Measurements from ENCODE around the gene UBXN6.

The UBXN6 gene

DNA sequence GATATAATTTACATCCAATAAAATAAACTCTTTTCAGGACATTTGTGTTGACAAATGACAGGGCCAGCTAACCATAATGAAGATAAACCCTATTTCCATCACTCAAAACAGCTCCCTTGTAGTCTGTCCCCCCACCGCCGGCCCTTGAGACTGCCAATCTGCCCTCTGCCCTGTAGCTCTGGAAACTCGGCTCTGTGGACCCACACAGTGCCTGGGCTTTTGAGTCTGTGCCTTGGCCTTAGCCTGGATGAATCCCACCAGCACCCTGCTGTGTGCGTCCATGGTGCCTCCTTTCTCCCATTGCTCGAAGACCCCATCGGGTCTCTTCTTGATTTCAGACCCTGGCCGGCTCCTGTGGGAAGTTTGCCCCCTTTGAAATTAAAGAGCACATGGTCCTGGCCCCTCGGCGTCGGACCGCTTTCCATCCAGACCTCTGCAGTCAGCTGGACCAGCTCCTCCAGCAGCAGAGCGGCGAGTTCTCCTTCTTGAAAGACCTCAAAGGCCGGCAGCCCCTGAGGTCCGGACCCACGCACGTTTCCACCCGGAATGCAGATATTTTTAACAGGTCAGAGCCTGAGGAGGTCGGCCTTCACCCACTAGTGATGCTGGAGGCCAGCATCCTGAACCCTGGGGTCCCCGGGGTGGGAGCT, 29.1 kb downstream of the UBXN6 start:
- Mint-ChIP-seq H3K9me3 (no peaks in the 10 kb centered on the region), H3K4me1 (ENCODE audit: low read depth) (peaks cover 3% of the 10 kb centered on the region), H3K36me3 (ENCODE audit: low read depth) (peaks cover 35% of the 10 kb centered on the region), H3K4me3 (no peak overlapping the region), H3K27ac (no peak overlapping the region), H3K27me3 (ENCODE audit: low read depth) (no peaks in the 10 kb centered on the region)

DNA sequence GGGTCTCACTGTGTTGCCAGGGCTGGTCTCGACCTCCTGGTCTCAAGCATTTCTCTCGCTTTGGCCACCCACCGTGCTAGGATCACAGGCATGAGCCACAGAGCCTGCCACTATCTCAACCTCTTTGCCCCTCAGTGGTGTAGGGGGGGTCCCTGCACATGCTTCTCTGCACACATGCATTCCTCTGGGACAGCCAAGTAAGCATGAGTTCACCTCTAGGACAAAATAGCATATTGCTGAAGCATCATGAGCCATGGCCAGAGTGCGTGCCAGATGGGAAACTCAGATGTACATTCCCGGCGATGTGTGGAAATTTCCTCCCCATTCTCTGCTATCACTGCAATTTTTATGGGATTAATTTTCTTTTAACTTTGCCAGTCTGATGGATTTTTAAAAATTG, 32.1 kb downstream of the UBXN6 start:
- Mint-ChIP-seq H3K4me3 (no peak overlapping the region), H3K9me3 (no peaks in the 10 kb centered on the region), H3K27me3 (ENCODE audit: low read depth) (no peaks in the 10 kb centered on the region), H3K4me1 (ENCODE audit: low read depth) (peaks cover 7% of the 10 kb centered on the region), H3K27ac (no peak overlapping the region), H3K36me3 (ENCODE audit: low read depth) (peaks cover 35% of the 10 kb centered on the region)

DNA sequence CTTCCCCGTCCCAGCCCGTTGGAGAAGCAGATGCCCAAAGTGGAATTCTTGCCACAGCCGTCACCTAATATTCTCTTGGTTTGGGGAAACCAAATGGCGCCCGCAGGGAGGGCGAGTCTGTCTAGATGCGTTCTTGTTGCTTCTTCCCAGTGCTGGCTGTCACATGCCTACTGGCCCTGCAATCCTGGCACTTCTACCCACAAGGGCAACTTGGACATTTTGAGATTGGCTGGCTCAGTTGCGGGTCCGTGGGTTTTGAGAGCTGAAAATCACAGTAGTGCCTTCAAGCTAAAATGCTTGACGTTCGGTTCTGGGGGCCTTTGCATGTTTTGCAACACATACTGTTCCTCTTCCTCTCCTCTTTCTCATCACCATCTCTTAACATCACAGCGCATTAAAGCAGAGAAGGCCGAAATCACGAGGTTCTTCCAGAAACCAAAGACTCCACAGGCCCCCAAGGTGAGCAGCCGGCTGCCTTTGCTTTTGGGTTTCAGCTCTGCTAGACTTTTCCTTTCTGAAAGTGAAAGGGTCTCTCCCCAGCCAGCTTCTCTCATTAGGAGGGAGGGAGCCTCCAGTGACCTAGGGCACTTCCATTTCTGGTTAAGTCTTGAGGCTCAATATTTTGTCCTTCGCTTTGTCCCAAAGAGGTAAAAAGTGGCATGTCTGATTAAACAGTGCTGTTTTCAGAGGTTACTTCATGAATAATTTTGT, 34.0 kb downstream of the UBXN6 start:
- Mint-ChIP-seq H3K9me3 (no peaks in the 10 kb centered on the region), H3K36me3 (ENCODE audit: low read depth) (peaks cover 23% of the 10 kb centered on the region), H3K4me3 (no peak overlapping the region), H3K27ac (no peak overlapping the region), H3K4me1 (ENCODE audit: low read depth) (peaks cover 4% of the 10 kb centered on the region), H3K27me3 (ENCODE audit: low read depth) (no peaks in the 10 kb centered on the region)

DNA sequence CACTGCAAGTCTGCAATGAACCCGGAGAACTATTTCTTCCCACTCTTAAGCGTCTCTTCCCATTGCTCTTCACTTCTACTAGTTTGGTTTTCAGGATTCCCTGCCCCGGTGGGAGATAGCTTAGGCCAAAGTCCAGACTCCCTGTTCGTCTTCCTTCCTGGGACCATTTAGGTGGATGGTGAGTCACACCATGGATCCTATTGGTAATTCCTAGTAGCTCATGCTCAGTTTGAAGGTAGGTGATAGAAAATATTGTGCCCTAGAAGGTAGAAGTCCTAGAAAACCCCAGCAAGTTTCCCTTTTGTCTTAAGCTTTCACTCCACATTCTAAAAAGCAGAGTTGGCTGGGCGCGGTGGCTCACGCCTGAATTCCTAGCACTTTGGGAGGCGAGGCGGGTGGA, 41.3 kb downstream of the UBXN6 start:
- no peak overlapping the region for H3K4me3 Mint-ChIP-seq
- no peaks in the 10 kb centered on the region for H3K27me3 Mint-ChIP-seq (ENCODE audit: low read depth)
- peaks cover 5% of the 10 kb centered on the region for H3K36me3 Mint-ChIP-seq (ENCODE audit: low read depth)
- H3K27ac Mint-ChIP-seq: no peak overlapping the region
- H3K9me3 Mint-ChIP-seq: no peaks in the 10 kb centered on the region
- H3K4me1 Mint-ChIP-seq (ENCODE audit: low read depth): peaks cover 3% of the 10 kb centered on the region

DNA sequence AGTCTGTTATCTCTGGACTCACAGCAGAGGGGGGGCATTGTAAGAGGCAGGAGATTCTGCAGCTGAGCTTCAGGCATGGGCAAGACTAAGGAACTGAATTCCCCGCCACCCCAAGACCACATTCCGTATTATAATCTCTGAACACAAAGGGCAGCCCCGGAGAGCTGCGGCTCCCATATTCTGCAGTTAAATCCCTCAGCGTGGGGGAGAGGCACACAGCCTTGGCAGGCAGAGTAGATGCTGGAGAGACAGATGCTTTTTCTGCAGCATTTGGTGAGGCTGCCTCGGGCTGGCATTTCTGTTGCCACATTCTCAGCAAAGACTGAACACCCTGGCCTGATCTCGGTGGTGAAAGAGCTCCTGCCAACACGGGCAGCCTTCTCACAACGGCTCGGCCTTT, 42.2 kb downstream of the UBXN6 start:
- Mint-ChIP-seq H3K4me3 (no peak overlapping the region), H3K4me1 (ENCODE audit: low read depth) (peaks cover 3% of the 10 kb centered on the region), H3K27me3 (ENCODE audit: low read depth) (no peaks in the 10 kb centered on the region), H3K36me3 (ENCODE audit: low read depth) (peaks cover 5% of the 10 kb centered on the region), H3K27ac (no peak overlapping the region), H3K9me3 (no peaks in the 10 kb centered on the region)

DNA sequence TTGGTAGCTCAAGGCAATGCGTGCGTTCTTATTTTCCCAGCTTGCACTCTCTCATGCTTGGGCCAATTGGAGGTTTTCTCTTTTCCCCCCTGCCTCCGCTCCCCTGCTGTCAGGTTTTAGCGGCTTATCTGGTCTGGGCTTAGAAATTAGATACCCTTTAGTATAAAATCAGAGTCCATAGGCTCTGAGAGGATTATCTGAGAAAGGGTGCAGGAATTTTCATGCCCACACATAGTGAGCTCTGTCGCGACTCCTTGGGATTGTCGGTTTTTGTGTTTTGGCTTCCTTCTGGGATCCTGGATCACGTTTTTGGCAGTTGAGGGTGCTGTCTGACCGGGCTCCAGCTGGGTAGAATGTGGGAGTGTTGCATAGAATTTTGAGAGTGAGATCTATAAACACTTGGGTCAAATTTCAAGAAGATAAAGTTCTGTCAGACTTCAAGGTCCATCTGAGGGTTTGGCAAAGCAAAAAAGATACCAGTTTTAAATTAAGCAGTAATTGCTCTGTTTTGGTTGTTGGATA, 42.7 kb downstream of the UBXN6 start:
- H3K4me3 Mint-ChIP-seq: no peak overlapping the region
- H3K27ac Mint-ChIP-seq: no peak overlapping the region
- H3K36me3 Mint-ChIP-seq (ENCODE audit: low read depth): peaks cover 5% of the 10 kb centered on the region
- peaks cover 3% of the 10 kb centered on the region for H3K4me1 Mint-ChIP-seq (ENCODE audit: low read depth)
- H3K9me3 Mint-ChIP-seq: no peaks in the 10 kb centered on the region
- H3K27me3 Mint-ChIP-seq (ENCODE audit: low read depth): no peaks in the 10 kb centered on the region

DNA sequence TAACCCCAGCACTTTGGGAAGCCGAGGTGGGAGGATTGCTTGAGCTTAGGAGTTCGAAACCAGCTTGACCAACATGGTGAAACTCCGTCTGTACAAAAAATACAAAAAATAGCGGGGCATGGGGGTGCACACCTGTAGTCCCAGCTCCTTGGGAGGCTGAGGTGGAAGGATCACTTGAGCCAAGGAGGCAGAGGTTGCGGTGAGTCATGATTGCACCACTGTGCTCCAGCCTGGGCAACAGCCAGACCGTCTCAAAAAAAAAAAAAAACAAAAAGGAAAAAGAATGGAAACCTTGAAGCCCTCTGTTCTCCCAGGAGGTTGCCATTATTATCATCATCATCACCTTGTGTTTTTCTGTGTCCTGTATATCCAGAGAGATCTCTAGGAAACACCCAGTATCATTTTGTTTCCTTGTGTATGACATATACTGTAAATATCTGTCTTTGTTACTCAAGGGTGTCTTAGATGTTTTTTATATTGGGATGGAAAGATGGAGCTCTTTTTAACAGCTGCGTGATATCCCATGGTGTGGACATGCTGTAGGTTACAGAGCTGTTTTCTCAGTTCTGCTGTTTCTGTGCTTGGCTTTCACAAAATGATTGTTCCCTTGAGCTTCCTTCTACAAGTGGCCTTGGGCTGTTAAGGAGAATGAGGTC, 43.3 kb downstream of the UBXN6 start:
- Mint-ChIP-seq H3K27ac (no peak overlapping the region), H3K36me3 (ENCODE audit: low read depth) (peaks cover 10% of the 10 kb centered on the region), H3K27me3 (ENCODE audit: low read depth) (no peaks in the 10 kb centered on the region), H3K4me1 (ENCODE audit: low read depth) (peaks cover 3% of the 10 kb centered on the region), H3K4me3 (no peak overlapping the region), H3K9me3 (no peaks in the 10 kb centered on the region)

DNA sequence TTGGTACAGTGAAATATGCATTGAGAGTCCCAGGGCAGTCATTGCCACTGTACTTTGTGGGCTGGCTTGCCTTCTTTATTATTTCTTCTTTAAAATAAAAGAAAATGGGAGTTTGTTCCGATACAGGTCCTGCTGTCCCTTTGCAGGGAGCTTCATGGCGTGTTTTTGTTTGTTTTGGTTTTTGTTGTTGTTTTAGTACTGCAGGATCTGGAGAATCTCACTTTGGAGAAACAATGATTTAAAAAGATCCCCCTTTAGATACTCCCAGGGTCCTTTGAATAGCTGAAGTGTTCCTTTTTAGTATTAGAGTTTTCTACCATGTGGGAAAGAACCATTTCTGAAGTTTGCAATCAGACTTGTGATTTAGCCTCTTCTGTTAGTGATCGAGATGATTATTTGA, 44.0 kb downstream of the UBXN6 start:
- Mint-ChIP-seq H3K4me1 (ENCODE audit: low read depth) (peaks cover 3% of the 10 kb centered on the region), H3K9me3 (no peaks in the 10 kb centered on the region), H3K4me3 (no peak overlapping the region), H3K27me3 (ENCODE audit: low read depth) (no peaks in the 10 kb centered on the region), H3K36me3 (ENCODE audit: low read depth) (peaks cover 15% of the 10 kb centered on the region), H3K27ac (no peak overlapping the region)

DNA sequence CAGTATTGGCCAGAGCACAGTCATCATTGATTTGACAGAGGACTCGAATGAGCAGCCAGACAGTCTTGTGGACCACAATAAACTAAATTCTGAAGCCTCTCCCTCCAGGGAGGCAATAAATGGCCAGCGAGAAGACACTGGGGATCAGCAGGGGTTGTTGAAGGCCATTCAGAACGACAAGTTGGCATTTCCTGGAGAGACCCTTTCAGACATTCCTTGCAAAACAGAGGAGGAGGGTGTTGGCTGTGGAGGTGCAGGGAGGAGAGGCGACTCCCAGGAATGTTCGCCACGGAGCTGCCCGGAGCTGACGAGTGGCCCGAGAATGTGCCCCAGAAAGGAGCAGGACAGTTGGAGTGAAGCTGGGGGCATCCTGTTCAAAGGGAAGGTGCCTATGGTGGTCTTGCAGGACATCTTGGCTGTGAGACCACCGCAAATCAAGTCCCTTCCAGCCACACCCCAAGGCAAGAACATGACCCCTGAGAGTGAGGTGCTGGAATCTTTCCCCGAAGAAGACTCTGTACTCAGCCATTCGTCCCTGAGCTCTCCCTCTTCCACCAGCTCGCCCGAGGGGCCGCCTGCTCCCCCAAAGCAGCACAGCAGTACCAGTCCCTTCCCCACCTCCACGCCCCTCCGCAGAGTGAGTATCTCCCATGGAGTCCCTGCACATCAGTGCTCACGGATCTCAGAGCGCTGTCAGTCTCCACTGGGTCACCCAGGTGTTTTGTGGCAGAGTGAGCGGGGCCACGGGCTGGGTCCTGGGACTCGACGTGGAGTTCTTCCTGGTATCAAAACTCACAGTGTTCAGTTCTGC, 48.3 kb downstream of the UBXN6 start:
- no peaks in the 10 kb centered on the region for H3K9me3 Mint-ChIP-seq
- H3K27ac Mint-ChIP-seq: no peak overlapping the region
- H3K36me3 Mint-ChIP-seq (ENCODE audit: low read depth): peaks cover 21% of the 10 kb centered on the region
- no peaks in the 10 kb centered on the region for H3K27me3 Mint-ChIP-seq (ENCODE audit: low read depth)
- peaks cover 11% of the 10 kb centered on the region for H3K4me1 Mint-ChIP-seq (ENCODE audit: low read depth)
- no peak overlapping the region for H3K4me3 Mint-ChIP-seq

DNA sequence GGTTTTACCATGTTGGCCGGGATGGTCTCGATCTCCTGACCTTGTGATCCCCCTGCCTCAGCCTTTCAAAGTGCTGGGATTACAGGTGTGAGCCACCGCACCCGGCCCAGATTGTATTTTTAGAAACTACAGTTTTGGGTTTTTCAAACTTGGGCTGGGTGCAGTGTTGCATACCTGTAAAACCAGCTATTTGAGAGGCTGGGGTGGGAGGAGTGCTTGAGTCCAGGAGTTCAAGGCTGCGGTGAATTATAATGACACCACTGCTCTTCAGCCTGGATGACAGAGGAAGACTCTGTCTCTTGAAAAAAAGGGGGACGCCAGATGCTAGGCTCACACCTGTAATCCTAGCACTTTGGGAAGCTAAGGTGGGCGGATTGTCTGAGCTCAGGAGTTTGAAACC, 51.0 kb downstream of the UBXN6 start:
- H3K9me3 Mint-ChIP-seq: no peaks in the 10 kb centered on the region

DNA sequence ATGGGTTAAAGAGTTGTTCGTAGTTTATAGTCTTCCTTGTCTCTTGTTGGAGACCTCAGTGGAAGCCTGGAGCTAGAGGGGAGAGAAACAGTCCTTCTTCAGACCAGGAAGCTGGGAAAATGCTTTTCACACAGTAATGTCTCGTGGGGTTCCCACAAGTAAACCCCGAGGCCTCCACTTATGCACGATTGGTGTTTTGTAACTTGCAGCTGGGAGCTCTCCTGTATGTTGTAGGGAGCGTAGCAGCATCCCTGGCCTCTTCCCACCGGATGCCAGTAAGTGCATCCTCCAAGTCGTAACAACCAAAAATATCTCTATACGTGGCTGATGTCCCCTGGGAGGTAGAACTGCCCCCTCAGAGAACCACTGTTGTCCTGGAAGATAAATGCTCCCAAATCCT, 51.6 kb downstream of the UBXN6 start:
- no peak overlapping the region for H3K4me3 Mint-ChIP-seq
- H3K36me3 Mint-ChIP-seq (ENCODE audit: low read depth): peaks cover 21% of the 10 kb centered on the region
- peaks cover 34% of the 10 kb centered on the region for H3K4me1 Mint-ChIP-seq (ENCODE audit: low read depth)
- no peaks in the 10 kb centered on the region for H3K9me3 Mint-ChIP-seq
- no peaks in the 10 kb centered on the region for H3K27me3 Mint-ChIP-seq (ENCODE audit: low read depth)
- no peak overlapping the region for H3K27ac Mint-ChIP-seq

More for the DNA sequence above, 51.0 kb downstream of the UBXN6 start:
- Mint-ChIP-seq H3K36me3 (ENCODE audit: low read depth) (peaks cover 21% of the 10 kb centered on the region), H3K4me3 (no peak overlapping the region), H3K27ac (no peak overlapping the region), H3K4me1 (ENCODE audit: low read depth) (peaks cover 28% of the 10 kb centered on the region), H3K27me3 (ENCODE audit: low read depth) (no peaks in the 10 kb centered on the region)

DNA sequence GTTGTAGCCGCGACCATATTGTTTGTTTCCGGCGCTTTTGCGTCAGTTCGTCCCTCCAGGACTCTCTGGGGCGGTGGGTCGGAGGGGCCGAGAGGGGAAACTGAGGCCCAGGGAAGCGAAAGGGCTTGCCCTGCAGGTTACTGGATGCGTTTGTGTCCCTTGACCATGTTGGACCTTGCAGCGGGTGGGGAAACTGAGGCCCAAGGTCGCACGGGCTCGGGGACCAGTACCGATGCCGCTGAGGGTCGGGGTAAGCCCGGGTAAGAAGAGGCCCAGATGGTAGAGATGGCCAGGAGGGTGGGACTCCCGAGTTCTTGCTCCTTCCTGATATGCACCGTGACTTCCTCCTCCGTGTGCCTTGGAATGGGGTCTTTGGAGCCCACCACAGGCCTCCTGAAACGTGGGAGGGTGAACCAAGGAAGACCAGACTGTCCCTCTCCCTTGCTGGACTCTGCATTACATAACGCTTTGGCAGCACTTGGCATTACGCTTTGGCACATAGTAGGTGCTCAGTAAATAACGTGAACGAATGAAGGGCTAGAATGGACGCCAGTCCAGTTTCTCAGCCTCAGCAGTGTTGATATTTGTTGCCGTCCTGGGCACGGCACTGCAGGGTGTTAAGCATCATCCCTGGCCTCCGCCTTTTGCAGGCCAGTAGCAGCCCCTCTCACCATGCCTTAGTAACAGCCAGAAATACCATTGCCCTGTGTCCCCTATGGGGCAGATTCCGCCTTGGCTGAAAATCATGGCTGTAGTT, 54.4 kb downstream of the UBXN6 start:
- Mint-ChIP-seq H3K9me3 (no peaks in the 10 kb centered on the region), H3K27me3 (ENCODE audit: low read depth) (no peaks in the 10 kb centered on the region), H3K36me3 (ENCODE audit: low read depth) (peaks cover 13% of the 10 kb centered on the region), H3K4me3 (peak overlapping the region; percentile 92), H3K27ac (peak overlapping the region; percentile 89), H3K4me1 (ENCODE audit: low read depth) (peaks cover 36% of the 10 kb centered on the region)

DNA sequence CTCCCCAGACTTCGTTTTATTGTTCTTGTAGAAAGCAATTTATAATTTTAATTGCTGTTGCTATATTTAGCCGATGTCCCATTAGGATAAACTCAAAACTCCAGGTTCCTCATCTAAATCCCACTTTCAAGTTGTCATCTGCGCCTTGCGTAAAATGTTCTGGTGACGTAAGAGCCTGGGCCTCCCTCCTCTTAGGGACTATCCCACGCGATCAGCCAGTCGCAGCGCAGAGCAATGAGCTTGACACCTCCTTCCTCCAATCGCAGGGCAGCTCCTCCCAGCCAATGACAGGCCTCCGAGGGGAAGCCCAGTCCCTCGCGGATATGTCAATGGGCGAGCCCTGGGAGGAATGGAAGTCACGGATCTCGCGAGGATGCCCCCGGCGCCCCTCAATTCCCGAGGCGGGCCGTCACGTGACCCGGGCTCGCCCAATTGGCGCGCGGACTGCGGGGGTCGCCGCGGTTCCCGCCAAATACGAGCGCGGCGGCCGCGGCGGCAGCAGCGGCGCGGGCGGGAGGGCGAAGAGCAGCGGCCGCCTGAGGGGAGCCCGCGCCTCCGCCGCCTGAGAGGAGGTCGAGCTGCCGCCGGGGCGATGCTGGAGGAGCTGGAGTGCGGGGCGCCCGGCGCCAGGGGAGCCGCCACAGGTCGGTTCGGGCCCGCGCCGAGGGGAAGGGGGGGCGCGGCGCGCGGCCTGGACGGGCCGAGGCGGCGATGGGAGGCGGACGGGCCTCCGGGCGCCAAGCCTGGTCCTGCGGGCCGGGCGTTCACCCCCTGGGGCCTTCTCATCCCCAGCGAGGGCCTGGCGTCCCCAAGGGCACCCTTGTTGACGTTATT, 55.2 kb downstream of the UBXN6 start, which contains the start of gene CHAF1A:
CHAF1A (plus strand) TSS at position 470 of the 834 bp plus-strand sequence; CDS start at position 593, 123 bp downstream.
- Mint-ChIP-seq H3K4me1 (ENCODE audit: low read depth) (peaks cover 38% of the 10 kb centered on the region), H3K9me3 (no peaks in the 10 kb centered on the region), H3K36me3 (ENCODE audit: low read depth) (peaks cover 13% of the 10 kb centered on the region), H3K27ac (peak within 1 kb of the TSS; percentile 94), H3K4me3 (peak within 1 kb of the TSS; percentile 92), H3K27me3 (ENCODE audit: low read depth) (no peaks in the 10 kb centered on the region)
